ENCODE measurements around the gene ST3GAL2.
A peak's percentile ranks its signal among the peaks of the same experiment; 100 is the strongest.

The ST3GAL2 gene

GRCh38 chr16:70380919-70381603 is 57.8 kb downstream of the ST3GAL2 start:
- H3K9ac ChIP-seq (ENCODE audit: low read length), result peak overlapping the region; percentile 66
- H3K4me3 ChIP-seq (ENCODE audit: low read length), result peak overlapping the region; percentile 82
- H3K79me2 ChIP-seq (ENCODE audit: low read length), result peaks cover 11% of the 10 kb centered on the region; the same call in 1 of the 2 replicates
- peak overlapping the region; percentile 96 for H3K4me2 ChIP-seq (ENCODE audit: low read length)
- H2AFZ ChIP-seq (ENCODE audit: low read depth, low read length), result no peak overlapping the region; the same call in 1 of the 2 replicates
- peak overlapping the region; percentile 62 for H3K27ac ChIP-seq (ENCODE audit: low read length)
- peaks cover 15% of the 10 kb centered on the region; the same call in 1 of the 2 replicates for H3K4me1 ChIP-seq (ENCODE audit: low read length)
- H4K20me1 ChIP-seq (ENCODE audit: insufficient read depth, low read length), result no peaks in the 10 kb centered on the region
- H3K36me3 ChIP-seq (replicated peaks; ENCODE audit: low read depth, low read length), result peaks cover 25% of the 10 kb centered on the region
- TF ChIP-seq CTCF (IDR thresholded peaks at IDR 0.05; ENCODE audit: low read depth, low read length) (peak; percentile 35; the same call in 1 of the 2 replicates), EZH2phosphoT487 (IDR thresholded peaks at IDR 0.05; ENCODE audit: low read depth) (no peak)
- no peaks in the 10 kb centered on the region for H3K27me3 ChIP-seq (ENCODE audit: low read depth, low read length)
- no peaks in the 10 kb centered on the region for H3K9me3 ChIP-seq (ENCODE audit: insufficient read depth, low read length)

- TF ChIP-seq CTCF (IDR thresholded peaks at IDR 0.05; ENCODE audit: low read depth, low read length) (no peak), EZH2phosphoT487 (IDR thresholded peaks at IDR 0.05; ENCODE audit: low read depth) (no peak)
- Histone ChIP-seq H2AFZ (ENCODE audit: low read depth, low read length) (no peak overlapping the region), H3K27me3 (ENCODE audit: low read depth, low read length) (no peaks in the 10 kb centered on the region)
Observed at GRCh38 chr16:70380248-70380918, 58.5 kb downstream of the ST3GAL2 start.

GRCh38 chr16:70378869-70379493 is 59.9 kb downstream of the ST3GAL2 start:
- no peak overlapping the region for H3K27ac ChIP-seq (ENCODE audit: low read length)
- H3K4me2 ChIP-seq (ENCODE audit: low read length), result no peak overlapping the region
- no peak overlapping the region for H3K4me3 ChIP-seq (ENCODE audit: low read length)

More at GRCh38 chr16:70380248-70380918, 58.5 kb downstream of the ST3GAL2 start:
- H3K4me2 ChIP-seq (ENCODE audit: low read length), result peak overlapping the region; percentile 96
- H3K36me3 ChIP-seq (replicated peaks; ENCODE audit: low read depth, low read length), result peaks cover 28% of the 10 kb centered on the region
- H3K4me3 ChIP-seq (ENCODE audit: low read length), result peak overlapping the region; percentile 82
- H3K79me2 ChIP-seq (ENCODE audit: low read length), result peaks cover 11% of the 10 kb centered on the region; the same call in 1 of the 2 replicates
- peaks cover 15% of the 10 kb centered on the region; the same call in 1 of the 2 replicates for H3K4me1 ChIP-seq (ENCODE audit: low read length)
- H3K9ac ChIP-seq (ENCODE audit: low read length), result peak overlapping the region; percentile 66
- no peaks in the 10 kb centered on the region for H3K9me3 ChIP-seq (ENCODE audit: insufficient read depth, low read length)
- no peaks in the 10 kb centered on the region for H4K20me1 ChIP-seq (ENCODE audit: insufficient read depth, low read length)
- H3K27ac ChIP-seq (ENCODE audit: low read length), result peak overlapping the region; percentile 62

More at GRCh38 chr16:70378869-70379493, 59.9 kb downstream of the ST3GAL2 start:
- no peak for TF ChIP-seq EZH2phosphoT487 (IDR thresholded peaks at IDR 0.05; ENCODE audit: low read depth)
- TF ChIP-seq CTCF (IDR thresholded peaks at IDR 0.05; ENCODE audit: low read depth, low read length), result no peak
- Histone ChIP-seq H3K36me3 (replicated peaks; ENCODE audit: low read depth, low read length) (peaks cover 26% of the 10 kb centered on the region), H4K20me1 (ENCODE audit: insufficient read depth, low read length) (no peaks in the 10 kb centered on the region), H3K4me1 (ENCODE audit: low read length) (peaks cover 15% of the 10 kb centered on the region; the same call in 1 of the 2 replicates), H2AFZ (ENCODE audit: low read depth, low read length) (no peak overlapping the region), H3K9ac (ENCODE audit: low read length) (no peak overlapping the region), H3K27me3 (ENCODE audit: low read depth, low read length) (no peaks in the 10 kb centered on the region), H3K9me3 (ENCODE audit: insufficient read depth, low read length) (no peaks in the 10 kb centered on the region), H3K79me2 (ENCODE audit: low read length) (peaks cover 11% of the 10 kb centered on the region; the same call in 1 of the 2 replicates)
